WTC11 (cell line): ENCODE measurements around the gene WWOX. TPM values are rescaled to one million over a fixed set of nuclear protein-coding genes. Genes with fewer than 3 reads are reported as not detected.

Source experiments
- ATAC-seq: fragments of 200-7000 bp; cut with Tn5 transposase; 2 replicates; pipeline ENCODE4 v1.10.0; 2021; ENCODE audit warnings: mild to moderate bottlenecking, moderate library complexity
- CTCF ChIA-PET: fragments of 300-600 bp; sonication (Branson Sonifier 250); formaldehyde crosslinking; loops from one replicate; lab custom pipeline; 2021; ENCODE audit warnings: antibody characterized with exemption; lab: Charles Lee
- POLR2A ChIA-PET: fragments of 350-600 bp; sonication (Branson Sonifier 250); formaldehyde crosslinking; loops from one replicate; lab custom pipeline; 2021; ENCODE audit warnings: antibody characterized with exemption; lab: Charles Lee
- DNase-seq: peaks from one replicate; pipeline ENCODE4 v3.0.0; 2021; ENCODE audit warnings: low spot score
- H3K27ac Mint-ChIP-seq: 2 replicates; pipeline ENCODE4 v1.8.0; 2021; ENCODE audit warnings: mixed read lengths
- H3K27me3 Mint-ChIP-seq: 2 replicates; pipeline ENCODE4 v1.8.0; 2021; ENCODE audit warnings: low read depth, mild to moderate bottlenecking, moderate library complexity, mixed read lengths
- H3K36me3 Mint-ChIP-seq: 2 replicates; pipeline ENCODE4 v1.8.0; 2021; ENCODE audit warnings: mixed read lengths
- H3K4me1 Mint-ChIP-seq: 2 replicates; pipeline ENCODE4 v1.8.0; 2022; ENCODE audit warnings: mixed read lengths
- H3K4me3 Mint-ChIP-seq: 2 replicates; pipeline ENCODE4 v1.8.0; 2021; ENCODE audit warnings: mild to moderate bottlenecking, moderate library complexity, mixed read lengths
- H3K9me3 Mint-ChIP-seq: 2 replicates; pipeline ENCODE4 v1.8.0; 2021; ENCODE audit warnings: mixed read lengths
- CBFB ChIP-seq: sonication (generic); formaldehyde crosslinking; IDR thresholded peaks from 2 replicates; pipeline ENCODE4 v1.8.1; 2022; ENCODE audit warnings: mild to moderate bottlenecking, low read depth, missing genetic modification reagents
- EMX1 ChIP-seq: fragments of 250-450 bp; sonication (Bioruptor Pico); IDR thresholded peaks from 2 replicates; pipeline ENCODE4 v1.8.0; 2021; ENCODE audit warnings: mild to moderate bottlenecking
- FOXJ3 ChIP-seq: sonication (generic); formaldehyde crosslinking; IDR thresholded peaks from 2 replicates; pipeline ENCODE4 v1.9.0; 2021; ENCODE audit warnings: missing genetic modification reagents, mild to moderate bottlenecking, borderline replicate concordance
- FOXK1 ChIP-seq: sonication (generic); formaldehyde crosslinking; IDR thresholded peaks from 2 replicates; pipeline ENCODE4 v1.8.0; 2022; ENCODE audit warnings: mild to moderate bottlenecking, moderate library complexity, missing genetic modification reagents
- GABPB1 ChIP-seq: sonication (generic); formaldehyde crosslinking; IDR thresholded peaks from 2 replicates; pipeline ENCODE4 v1.8.1; 2023; ENCODE audit warnings: mild to moderate bottlenecking, missing genetic modification reagents
- RELA ChIP-seq: sonication (generic); formaldehyde crosslinking; IDR thresholded peaks from 2 replicates; pipeline ENCODE4 v1.8.1; 2022; ENCODE audit warnings: missing genetic modification reagents, mild to moderate bottlenecking, borderline replicate concordance
- SMAD3 ChIP-seq: sonication (generic); formaldehyde crosslinking; IDR thresholded peaks from 2 replicates; pipeline ENCODE4 v1.8.0; 2022; ENCODE audit warnings: missing genetic modification reagents, mild to moderate bottlenecking, borderline replicate concordance
- TEAD1 ChIP-seq: sonication (generic); formaldehyde crosslinking; IDR thresholded peaks from 2 replicates; pipeline ENCODE4 v1.8.0; 2022; ENCODE audit warnings: mild to moderate bottlenecking, missing genetic modification reagents
- TP53 ChIP-seq: sonication (generic); formaldehyde crosslinking; IDR thresholded peaks from 2 replicates; pipeline ENCODE4 v1.8.1; 2023; ENCODE audit warnings: mild to moderate bottlenecking, missing genetic modification reagents
- ZNF423 ChIP-seq: fragments of 250-450 bp; sonication (Bioruptor Pico); IDR thresholded peaks from 2 replicates; pipeline ENCODE4 v2.1.2; 2022; ENCODE audit warnings: mild to moderate bottlenecking, moderate library complexity
- total RNA-seq: library from RNA; stranded (reverse); gene quantifications from 3 replicates; pipeline ENCODE4 v1.2.3, GENCODE V29; 2021
- TF ChIP-seq, protein P1 (sequence below): fragments of 250-450 bp; sonication (Bioruptor Pico); IDR thresholded peaks from 2 replicates; pipeline ENCODE4 v1.9.0; 2021; ENCODE audit warnings: mild to moderate bottlenecking
- TF ChIP-seq, protein P2 (sequence below): fragments of 250-450 bp; sonication (Bioruptor Pico); IDR thresholded peaks from 2 replicates; pipeline ENCODE4 v1.9.0; 2021; ENCODE audit warnings: mild to moderate bottlenecking, borderline replicate concordance
- TF ChIP-seq, protein P3 (sequence below): sonication (generic); formaldehyde crosslinking; conservative IDR thresholded peaks from 2 replicates; pipeline ENCODE4 v1.8.1; 2023; ENCODE audit warnings: mild to moderate bottlenecking, low read depth, missing genetic modification reagents, moderate library complexity
- TF ChIP-seq, protein P4 (sequence below): sonication (generic); formaldehyde crosslinking; IDR thresholded peaks from 2 replicates; pipeline ENCODE4 v1.8.1; 2023; ENCODE audit warnings: mild to moderate bottlenecking, missing genetic modification reagents

WWOX gene
- total RNA-seq, 1 experiment from 2014 or later, result 15.7 TPM

DNA sequence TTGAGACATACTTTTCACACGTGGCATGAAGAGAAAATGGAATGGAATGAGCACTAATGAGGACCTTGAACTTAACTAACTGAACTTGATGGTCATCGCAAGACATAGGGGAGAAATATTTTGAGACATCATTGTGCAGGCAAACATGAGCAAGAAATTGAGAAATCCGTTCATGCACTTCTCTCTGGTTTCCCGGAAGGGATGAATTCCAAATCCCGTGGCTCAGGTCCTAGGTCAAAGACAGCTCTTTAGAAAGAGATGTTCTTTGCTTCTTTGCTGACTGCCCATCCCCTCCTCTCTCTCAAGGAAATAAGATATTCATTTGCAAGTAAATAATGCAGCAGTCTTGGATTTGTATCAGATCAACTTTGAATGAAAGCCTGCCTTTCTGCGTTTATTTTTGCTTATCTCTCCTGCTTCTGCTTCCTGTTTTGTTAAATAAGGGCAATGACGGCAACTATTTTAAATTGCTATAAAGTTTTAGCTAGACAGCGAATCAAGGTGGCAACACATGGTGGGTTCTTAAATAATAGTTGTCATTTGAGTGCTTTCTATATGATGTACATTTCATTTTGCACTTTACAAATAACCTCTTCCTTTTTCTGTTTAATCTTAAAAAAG is 843.3 kb downstream of the WWOX start:
- ChIA-PET CTCF (no interaction called here), POLR2A (no interaction called here)
- no peak for TF ChIP-seq FOXJ3 (CRISPR knock-in tag)
- TF ChIP-seq, protein P1, sequence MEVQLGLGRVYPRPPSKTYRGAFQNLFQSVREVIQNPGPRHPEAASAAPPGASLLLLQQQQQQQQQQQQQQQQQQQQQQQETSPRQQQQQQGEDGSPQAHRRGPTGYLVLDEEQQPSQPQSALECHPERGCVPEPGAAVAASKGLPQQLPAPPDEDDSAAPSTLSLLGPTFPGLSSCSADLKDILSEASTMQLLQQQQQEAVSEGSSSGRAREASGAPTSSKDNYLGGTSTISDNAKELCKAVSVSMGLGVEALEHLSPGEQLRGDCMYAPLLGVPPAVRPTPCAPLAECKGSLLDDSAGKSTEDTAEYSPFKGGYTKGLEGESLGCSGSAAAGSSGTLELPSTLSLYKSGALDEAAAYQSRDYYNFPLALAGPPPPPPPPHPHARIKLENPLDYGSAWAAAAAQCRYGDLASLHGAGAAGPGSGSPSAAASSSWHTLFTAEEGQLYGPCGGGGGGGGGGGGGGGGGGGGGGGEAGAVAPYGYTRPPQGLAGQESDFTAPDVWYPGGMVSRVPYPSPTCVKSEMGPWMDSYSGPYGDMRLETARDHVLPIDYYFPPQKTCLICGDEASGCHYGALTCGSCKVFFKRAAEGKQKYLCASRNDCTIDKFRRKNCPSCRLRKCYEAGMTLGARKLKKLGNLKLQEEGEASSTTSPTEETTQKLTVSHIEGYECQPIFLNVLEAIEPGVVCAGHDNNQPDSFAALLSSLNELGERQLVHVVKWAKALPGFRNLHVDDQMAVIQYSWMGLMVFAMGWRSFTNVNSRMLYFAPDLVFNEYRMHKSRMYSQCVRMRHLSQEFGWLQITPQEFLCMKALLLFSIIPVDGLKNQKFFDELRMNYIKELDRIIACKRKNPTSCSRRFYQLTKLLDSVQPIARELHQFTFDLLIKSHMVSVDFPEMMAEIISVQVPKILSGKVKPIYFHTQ, result no peak
- TF ChIP-seq GABPB1 (CRISPR knock-in tag), result no peak
- TF ChIP-seq, protein P2, sequence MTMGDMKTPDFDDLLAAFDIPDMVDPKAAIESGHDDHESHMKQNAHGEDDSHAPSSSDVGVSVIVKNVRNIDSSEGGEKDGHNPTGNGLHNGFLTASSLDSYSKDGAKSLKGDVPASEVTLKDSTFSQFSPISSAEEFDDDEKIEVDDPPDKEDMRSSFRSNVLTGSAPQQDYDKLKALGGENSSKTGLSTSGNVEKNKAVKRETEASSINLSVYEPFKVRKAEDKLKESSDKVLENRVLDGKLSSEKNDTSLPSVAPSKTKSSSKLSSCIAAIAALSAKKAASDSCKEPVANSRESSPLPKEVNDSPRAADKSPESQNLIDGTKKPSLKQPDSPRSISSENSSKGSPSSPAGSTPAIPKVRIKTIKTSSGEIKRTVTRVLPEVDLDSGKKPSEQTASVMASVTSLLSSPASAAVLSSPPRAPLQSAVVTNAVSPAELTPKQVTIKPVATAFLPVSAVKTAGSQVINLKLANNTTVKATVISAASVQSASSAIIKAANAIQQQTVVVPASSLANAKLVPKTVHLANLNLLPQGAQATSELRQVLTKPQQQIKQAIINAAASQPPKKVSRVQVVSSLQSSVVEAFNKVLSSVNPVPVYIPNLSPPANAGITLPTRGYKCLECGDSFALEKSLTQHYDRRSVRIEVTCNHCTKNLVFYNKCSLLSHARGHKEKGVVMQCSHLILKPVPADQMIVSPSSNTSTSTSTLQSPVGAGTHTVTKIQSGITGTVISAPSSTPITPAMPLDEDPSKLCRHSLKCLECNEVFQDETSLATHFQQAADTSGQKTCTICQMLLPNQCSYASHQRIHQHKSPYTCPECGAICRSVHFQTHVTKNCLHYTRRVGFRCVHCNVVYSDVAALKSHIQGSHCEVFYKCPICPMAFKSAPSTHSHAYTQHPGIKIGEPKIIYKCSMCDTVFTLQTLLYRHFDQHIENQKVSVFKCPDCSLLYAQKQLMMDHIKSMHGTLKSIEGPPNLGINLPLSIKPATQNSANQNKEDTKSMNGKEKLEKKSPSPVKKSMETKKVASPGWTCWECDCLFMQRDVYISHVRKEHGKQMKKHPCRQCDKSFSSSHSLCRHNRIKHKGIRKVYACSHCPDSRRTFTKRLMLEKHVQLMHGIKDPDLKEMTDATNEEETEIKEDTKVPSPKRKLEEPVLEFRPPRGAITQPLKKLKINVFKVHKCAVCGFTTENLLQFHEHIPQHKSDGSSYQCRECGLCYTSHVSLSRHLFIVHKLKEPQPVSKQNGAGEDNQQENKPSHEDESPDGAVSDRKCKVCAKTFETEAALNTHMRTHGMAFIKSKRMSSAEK (CRISPR knock-in tag), result no peak
- TF ChIP-seq, protein P3, sequence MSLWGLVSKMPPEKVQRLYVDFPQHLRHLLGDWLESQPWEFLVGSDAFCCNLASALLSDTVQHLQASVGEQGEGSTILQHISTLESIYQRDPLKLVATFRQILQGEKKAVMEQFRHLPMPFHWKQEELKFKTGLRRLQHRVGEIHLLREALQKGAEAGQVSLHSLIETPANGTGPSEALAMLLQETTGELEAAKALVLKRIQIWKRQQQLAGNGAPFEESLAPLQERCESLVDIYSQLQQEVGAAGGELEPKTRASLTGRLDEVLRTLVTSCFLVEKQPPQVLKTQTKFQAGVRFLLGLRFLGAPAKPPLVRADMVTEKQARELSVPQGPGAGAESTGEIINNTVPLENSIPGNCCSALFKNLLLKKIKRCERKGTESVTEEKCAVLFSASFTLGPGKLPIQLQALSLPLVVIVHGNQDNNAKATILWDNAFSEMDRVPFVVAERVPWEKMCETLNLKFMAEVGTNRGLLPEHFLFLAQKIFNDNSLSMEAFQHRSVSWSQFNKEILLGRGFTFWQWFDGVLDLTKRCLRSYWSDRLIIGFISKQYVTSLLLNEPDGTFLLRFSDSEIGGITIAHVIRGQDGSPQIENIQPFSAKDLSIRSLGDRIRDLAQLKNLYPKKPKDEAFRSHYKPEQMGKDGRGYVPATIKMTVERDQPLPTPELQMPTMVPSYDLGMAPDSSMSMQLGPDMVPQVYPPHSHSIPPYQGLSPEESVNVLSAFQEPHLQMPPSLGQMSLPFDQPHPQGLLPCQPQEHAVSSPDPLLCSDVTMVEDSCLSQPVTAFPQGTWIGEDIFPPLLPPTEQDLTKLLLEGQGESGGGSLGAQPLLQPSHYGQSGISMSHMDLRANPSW, result no peak
- no peak for TF ChIP-seq FOXK1
- no peak for TF ChIP-seq EMX1 (CRISPR knock-in tag)
- Mint-ChIP-seq H3K27ac (no peak overlapping the region), H3K36me3 (no peaks in the 10 kb centered on the region), H3K27me3 (no peaks in the 10 kb centered on the region; the same call in 1 of the 2 replicates), H3K9me3 (peaks cover 5% of the 10 kb centered on the region; the same call in 1 of the 2 replicates), H3K4me1 (peaks cover 26% of the 10 kb centered on the region), H3K4me3 (no peak overlapping the region)
- DNase-seq (no peak), ATAC-seq (no peak)

DNA sequence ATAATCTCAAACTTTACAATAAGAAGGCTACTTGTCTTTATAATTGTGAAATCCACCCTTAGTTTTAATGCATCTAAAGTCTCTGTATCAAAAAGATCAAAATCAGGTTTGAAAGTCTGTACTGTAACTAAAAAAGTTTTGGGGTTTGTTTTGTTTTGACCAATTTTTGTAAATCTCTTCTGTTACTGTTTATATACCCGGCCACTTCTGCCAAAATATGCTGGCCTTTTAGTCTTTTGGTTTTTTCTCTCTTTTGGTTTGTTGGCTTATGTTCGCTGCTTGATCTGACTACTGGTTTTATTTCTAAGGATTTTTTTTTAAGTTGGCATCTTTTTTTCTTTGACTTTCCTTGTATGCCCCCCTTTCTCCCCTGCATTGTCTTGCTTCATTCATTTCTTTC is 845.9 kb downstream of the WWOX start:
- POLR2A ChIA-PET, result interaction anchor here (0.6 kb wide), 1 partner anchor 50 kb away, joined by 4 read pairs; no protein-coding TSS in a partner anchor
- no peak for TF ChIP-seq RELA (CRISPR knock-in tag)
- TF ChIP-seq, protein P4, sequence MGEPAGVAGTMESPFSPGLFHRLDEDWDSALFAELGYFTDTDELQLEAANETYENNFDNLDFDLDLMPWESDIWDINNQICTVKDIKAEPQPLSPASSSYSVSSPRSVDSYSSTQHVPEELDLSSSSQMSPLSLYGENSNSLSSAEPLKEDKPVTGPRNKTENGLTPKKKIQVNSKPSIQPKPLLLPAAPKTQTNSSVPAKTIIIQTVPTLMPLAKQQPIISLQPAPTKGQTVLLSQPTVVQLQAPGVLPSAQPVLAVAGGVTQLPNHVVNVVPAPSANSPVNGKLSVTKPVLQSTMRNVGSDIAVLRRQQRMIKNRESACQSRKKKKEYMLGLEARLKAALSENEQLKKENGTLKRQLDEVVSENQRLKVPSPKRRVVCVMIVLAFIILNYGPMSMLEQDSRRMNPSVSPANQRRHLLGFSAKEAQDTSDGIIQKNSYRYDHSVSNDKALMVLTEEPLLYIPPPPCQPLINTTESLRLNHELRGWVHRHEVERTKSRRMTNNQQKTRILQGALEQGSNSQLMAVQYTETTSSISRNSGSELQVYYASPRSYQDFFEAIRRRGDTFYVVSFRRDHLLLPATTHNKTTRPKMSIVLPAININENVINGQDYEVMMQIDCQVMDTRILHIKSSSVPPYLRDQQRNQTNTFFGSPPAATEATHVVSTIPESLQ (CRISPR knock-in tag), result no peak
- no peak for TF ChIP-seq TP53 (CRISPR knock-in tag)
- no peak for TF ChIP-seq TEAD1
- TF ChIP-seq, protein P1, result no peak
- no peak for TF ChIP-seq SMAD3 (CRISPR knock-in tag)
- TF ChIP-seq, protein P2 (CRISPR knock-in tag), result no peak
- no peak for TF ChIP-seq ZNF423 (CRISPR knock-in tag)
- TF ChIP-seq CBFB (CRISPR knock-in tag), result no peak
- TF ChIP-seq FOXJ3 (CRISPR knock-in tag), result no peak
- TF ChIP-seq, all 79 proteins: peak for 0
- H3K27ac Mint-ChIP-seq, result no peak overlapping the region

More for the DNA sequence above, 845.9 kb downstream of the WWOX start:
- DNase-seq (no peak), ATAC-seq (no peak)
- Mint-ChIP-seq H3K27me3 (no peaks in the 10 kb centered on the region; the same call in 1 of the 2 replicates), H3K4me1 (peaks cover 24% of the 10 kb centered on the region), H3K4me3 (no peak overlapping the region), H3K9me3 (peaks cover 9% of the 10 kb centered on the region), H3K36me3 (no peaks in the 10 kb centered on the region)
- CTCF ChIA-PET, result no interaction called here
